GM12864 (cell line): ENCODE data around the gene ANAPC15.
"Not testable (repeated sequence)": the region's sequence is repeated elsewhere in the genome, so short reads cannot be mapped to it uniquely, and the experiment has no call there.

Source experiments
- DNase-seq: peaks from one replicate; pipeline ENCODE4 v3.0.0-alpha.2; 2011; ENCODE audit warnings: low read depth
- H3K4me3 ChIP-seq: 2 replicates; pipeline ENCODE4 v1.5.1; 2011; ENCODE audit warnings: mild to moderate bottlenecking, low read depth, low read length, control low read depth
- CTCF ChIP-seq: IDR thresholded peaks from 2 replicates; pipeline ENCODE4 v1.5.1; 2011; ENCODE audit warnings: low read depth, mild to moderate bottlenecking, moderate library complexity, low read length, control low read depth, inconsistent platforms; ENCODE audit errors: missing control alignments

ANAPC15 gene

GRCh38 chr11:72146625-72147024 is 34.1 kb upstream of the ANAPC15 start:
- no peak for TF ChIP-seq CTCF
- DNase-seq = no peak
- no peak overlapping the region for H3K4me3 ChIP-seq

- no peak for TF ChIP-seq CTCF
- H3K4me3 ChIP-seq = no peak overlapping the region
- DNase-seq = no peak
Observed at GRCh38 chr11:72144807-72145565, 32.5 kb upstream of the ANAPC15 start.

GRCh38 chr11:72142543-72142942 is 30.0 kb upstream of the ANAPC15 start:
- not testable (repeated sequence) for DNase-seq, H3K4me3 ChIP-seq

GRCh38 chr11:72142086-72142485 is 29.6 kb upstream of the ANAPC15 start:
- DNase-seq = not testable (repeated sequence)

GRCh38 chr11:72141066-72141465 is 28.6 kb upstream of the ANAPC15 start:
- no peak for DNase-seq
- no peak overlapping the region for H3K4me3 ChIP-seq
- TF ChIP-seq CTCF = no peak

More at GRCh38 chr11:72142086-72142485, 29.6 kb upstream of the ANAPC15 start:
- H3K4me3 ChIP-seq = not testable (repeated sequence)

- no peak for DNase-seq
Observed at GRCh38 chr11:72140661-72141060, 28.2 kb upstream of the ANAPC15 start.

GRCh38 chr11:72139500-72139899 is 27.0 kb upstream of the ANAPC15 start:
- no peak overlapping the region for H3K4me3 ChIP-seq
- no peak for DNase-seq
- TF ChIP-seq CTCF = no peak

More at GRCh38 chr11:72140661-72141060, 28.2 kb upstream of the ANAPC15 start:
- TF ChIP-seq CTCF = no peak
- H3K4me3 ChIP-seq = no peak overlapping the region

- no peak for TF ChIP-seq CTCF
- no peak for DNase-seq
- H3K4me3 ChIP-seq = no peak overlapping the region
Observed at GRCh38 chr11:72138821-72139390, 26.4 kb upstream of the ANAPC15 start.
